ELR (cell line): ENCODE measurements around the gene KCNJ3.

Source experiments
- DNase-seq: peaks from one replicate; pipeline ENCODE4 v3.0.0-alpha.2; 2015; ENCODE audit warnings: low read depth

KCNJ3 gene

GRCh38 chr2:154698296-154698720 is at the start of gene KCNJ3:
TSS of gene KCNJ3 (plus strand) at chr2:154698695. CDS start at chr2:154698776, 81 bp downstream.
- DNase-seq: no peak

- DNase-seq: no peak
These were observed 43.0 kb upstream of the KCNJ3 start for GRCh38 chr2:154655499-154655898.

- DNase-seq: no peak
These were observed 39.6 kb upstream of the KCNJ3 start for GRCh38 chr2:154658854-154659253.

DNA sequence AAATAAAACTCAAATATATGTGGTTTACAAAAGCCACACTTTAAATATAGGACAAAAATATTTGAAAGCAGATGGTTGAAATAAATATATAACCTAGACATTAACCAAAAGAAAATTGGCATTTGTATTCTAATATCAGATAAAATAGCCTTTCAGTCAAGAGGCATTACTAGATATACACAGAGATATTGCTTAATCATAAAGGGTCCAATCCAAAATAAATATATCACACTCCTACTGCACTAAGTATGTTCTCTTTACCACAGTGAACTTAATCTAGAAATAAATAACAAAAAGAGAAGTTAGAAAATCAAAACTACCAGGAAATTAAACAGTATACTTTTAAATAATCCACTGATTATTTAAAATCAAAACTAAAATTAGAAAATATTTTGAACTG is 34.2 kb upstream of the KCNJ3 start:
- DNase-seq: no peak

DNA sequence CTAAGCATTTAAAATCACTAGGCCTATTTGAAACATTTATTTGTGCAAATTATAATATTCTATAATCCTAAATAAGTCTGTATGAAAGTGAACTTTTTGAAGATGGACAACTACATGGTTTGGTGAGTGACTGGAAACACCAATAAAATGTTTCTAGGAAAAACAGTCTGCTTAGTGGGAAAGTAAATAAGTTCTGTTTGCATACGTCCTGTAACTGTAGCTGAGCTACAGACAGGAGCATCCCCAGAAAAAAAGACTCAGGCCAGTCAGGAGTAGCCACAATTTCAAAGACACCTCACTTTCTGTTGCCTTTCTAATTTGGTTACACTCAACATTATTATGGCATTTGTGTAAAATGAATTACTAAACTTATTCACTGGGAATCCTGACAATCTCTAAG is 28.4 kb upstream of the KCNJ3 start:
- no peak for DNase-seq

GRCh38 chr2:154673694-154674093 is 24.8 kb upstream of the KCNJ3 start:
- DNase-seq: no peak

DNA sequence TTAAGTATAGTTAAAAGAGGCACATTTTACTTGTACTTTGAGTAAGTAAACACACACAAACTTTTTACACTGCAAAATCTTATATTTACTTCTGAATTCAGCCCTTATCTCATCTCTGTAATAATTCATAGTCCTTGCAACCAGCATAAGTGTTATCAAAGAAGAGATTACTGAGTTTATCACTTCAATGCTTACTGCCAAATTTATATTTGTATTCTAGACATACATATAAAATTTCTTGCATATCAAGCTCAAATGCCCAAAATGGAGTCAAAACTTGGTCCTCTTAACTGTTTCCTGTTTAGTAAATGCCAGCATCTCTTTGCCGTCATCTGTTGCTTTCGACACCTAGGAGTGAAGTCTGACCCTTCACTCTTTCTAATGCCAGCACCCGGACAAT is 21.1 kb upstream of the KCNJ3 start:
- no peak for DNase-seq

DNA sequence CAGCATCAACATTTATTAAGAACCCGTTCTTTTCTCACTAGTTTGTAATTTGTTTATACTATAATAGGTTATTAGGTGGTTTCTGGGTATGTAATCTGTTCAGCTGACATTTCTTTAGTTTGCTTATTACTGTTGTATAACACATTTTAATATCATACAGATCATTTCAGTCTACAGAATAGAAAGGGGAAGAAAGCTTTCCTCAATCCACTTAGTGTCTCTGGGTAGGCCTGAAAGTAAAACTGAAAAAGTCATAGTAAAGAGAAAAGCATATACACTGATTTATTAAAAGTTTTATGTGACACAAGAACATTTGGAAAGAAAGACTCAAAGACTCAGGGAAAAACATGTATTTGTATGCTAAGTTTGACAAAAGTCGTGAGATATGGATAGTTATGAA is 16.8 kb upstream of the KCNJ3 start:
- no peak for DNase-seq

DNA sequence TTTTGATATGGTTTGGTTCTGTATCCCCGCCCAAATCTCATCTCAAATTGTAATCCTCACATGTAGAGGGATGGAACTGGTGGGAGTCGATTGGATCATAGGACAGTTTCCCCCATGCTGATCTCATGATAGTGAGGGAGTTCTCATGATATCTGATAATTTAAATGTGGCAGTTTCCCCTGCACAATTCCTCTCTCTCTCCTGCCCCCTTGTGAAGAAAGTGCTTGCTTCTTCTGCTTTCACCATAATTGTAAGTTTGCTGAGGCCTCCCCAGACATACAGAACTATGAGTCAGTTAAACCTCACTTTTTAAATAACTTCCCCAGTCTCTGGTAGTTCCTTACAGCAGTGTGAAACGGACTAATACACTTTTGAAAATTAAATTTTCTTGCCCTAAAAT is 12.3 kb upstream of the KCNJ3 start:
- no peak for DNase-seq

GRCh38 chr2:154688373-154688772 is 10.1 kb upstream of the KCNJ3 start:
- no peak for DNase-seq

GRCh38 chr2:154689158-154689557 is 9.3 kb upstream of the KCNJ3 start:
- DNase-seq: no peak

DNA sequence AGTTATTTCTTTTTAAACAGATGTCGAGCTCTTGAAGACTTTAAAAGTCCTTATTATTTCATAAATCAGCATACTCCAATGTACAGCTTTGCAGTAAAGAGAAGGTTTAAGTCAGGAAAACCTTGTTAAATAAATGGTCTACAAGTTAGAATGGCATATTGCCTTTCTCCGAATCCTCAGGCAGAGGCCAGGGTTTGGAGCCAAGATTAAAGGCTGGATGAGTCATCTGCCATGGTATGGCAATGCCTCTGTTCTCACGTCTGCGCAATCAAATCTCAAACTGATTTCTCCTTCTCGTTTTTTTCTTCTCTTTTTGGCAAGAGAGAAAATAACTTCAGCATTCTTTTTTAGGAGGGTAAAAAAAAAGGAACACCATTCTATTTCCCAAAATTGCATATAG is 5.6 kb upstream of the KCNJ3 start:
- DNase-seq: no peak

- DNase-seq: no peak
These were observed 4.7 kb upstream of the KCNJ3 start for GRCh38 chr2:154693741-154694340.

- DNase-seq: no peak
These were observed 3.6 kb upstream of the KCNJ3 start for GRCh38 chr2:154694881-154695280.

- DNase-seq: no peak
These were observed 2.1 kb upstream of the KCNJ3 start for GRCh38 chr2:154696369-154696768.

- DNase-seq: no peak
These were observed 1.6 kb upstream of the KCNJ3 start for GRCh38 chr2:154696810-154697417.

DNA sequence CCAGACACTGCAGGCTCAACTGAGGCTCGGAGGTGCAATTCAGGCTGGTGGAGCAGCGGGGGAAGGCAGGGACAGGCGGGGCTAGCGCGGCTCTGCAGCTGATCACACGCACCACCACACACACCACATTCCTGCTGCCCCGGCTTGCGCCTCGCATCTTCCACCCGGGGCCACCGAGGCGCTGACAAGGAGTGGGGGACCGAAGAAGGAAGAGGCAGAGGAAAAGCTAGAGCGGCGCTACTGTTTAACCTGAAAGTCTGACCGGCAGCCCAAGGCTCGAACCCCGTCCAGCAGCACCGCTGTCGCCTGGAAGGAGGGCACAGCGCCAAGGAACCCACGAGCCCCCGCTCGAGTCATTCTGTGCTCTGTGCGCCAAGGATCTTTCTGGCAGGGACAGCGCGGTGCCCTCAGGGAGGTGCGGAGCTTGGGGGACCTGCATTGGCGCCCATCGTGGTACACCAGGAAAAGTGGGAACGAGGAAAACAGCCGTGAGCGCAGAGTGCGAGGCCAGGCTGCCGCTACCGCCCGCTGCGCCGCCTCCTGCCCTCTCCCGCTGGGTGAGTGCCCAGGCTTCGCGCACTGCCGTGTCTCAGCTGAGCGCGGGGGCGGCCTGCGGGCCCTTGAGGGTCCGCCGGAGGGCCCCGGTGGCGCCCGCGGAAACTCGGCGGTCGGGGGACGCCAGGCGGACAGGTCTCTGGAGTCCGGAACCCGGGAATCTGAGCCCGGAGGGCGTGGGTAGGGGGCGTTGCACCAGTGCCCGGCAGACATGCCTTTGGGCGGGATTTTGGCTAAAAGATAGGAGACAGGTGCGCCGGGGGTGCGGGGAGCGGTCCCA is 860 bp upstream of the KCNJ3 start:
- DNase-seq: no peak

- no peak for DNase-seq
These were observed 453 bp downstream of the KCNJ3 start for GRCh38 chr2:154698721-154699574.

DNA sequence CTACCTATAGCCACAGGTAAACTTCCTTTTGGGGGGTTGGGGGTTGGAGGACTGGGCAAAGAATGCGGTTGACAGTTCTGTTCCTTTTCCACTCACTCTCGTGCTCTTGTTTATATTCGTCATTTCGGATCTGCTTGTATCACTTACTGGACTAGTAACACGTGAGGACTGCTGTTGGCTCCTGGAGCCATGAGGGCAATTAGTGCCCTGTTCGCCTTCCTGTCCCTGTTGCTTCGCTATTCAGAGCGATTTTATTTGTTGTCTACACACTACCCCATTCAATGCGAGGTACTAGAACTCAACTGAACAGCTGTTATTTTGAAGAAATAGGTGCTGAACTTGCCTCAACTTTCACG is 1.1 kb downstream of the KCNJ3 start:
- DNase-seq: no peak

GRCh38 chr2:154700136-154700535 is 1.6 kb downstream of the KCNJ3 start:
- DNase-seq: no peak

GRCh38 chr2:154704991-154705390 is 6.5 kb downstream of the KCNJ3 start:
- DNase-seq: no peak

DNA sequence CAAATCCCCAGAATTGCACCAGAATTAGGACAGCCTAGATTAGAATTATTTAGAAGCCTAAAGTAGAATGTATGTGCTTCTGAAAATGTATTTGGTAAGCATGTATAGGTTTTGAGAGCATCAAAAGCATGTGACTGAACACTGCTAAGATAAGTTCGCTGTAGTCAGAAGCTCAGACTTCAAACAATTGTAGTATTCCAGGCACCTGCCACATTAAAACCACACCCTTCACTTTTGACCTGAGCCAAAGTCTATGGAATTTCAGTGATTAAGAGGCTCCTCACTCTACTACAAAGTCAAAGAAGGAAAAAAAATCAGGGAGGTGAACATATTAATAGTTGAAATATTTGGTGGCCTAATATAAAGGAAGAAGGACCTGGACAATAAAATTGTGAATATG is 8.2 kb downstream of the KCNJ3 start:
- DNase-seq: no peak
